Gastrocnemius medialis (tissue), 4 donors: ENCODE data around the gene MX1. TPM values are rescaled to one million over a fixed set of nuclear protein-coding genes. Genes with fewer than 3 reads are reported as not detected.
A peak's percentile ranks its signal among the peaks of the same experiment; 100 is the strongest.
"Not testable (repeated sequence)": the region's sequence is repeated elsewhere in the genome, so short reads cannot be mapped to it uniquely, and the experiment has no call there.

ENCODE experiments used
- ATAC-seq, 2 donors: fragments of 150-250 bp; one replicate each; pipeline ENCODE4 v1.9.1; 2016
- DNase-seq, 2 donors: peaks; one replicate each; pipeline ENCODE4 v3.0.0-alpha.2; 2019
- H3K27ac ChIP-seq, 4 donors: fragments of 200-600 bp; sonication (generic); 1 replicate in 1 of 4; 2 replicates in 3 of 4; pipeline ENCODE4 v1.5.1; 2016 to 2018; ENCODE audit warnings: mild to moderate bottlenecking in 2 of 4, moderate library complexity in 1 of 4
- H3K27me3 ChIP-seq, 3 donors: fragments of 200-600 bp; sonication (generic) in 2 of 3; 1 replicate in 1 of 3; 2 replicates in 2 of 3; pipeline versions ENCODE4 v1.5.1 to v1.6.0; 2016 to 2019; ENCODE audit warnings: mild to moderate bottlenecking in 1 of 3, moderate library complexity in 1 of 3
- H3K36me3 ChIP-seq, 2 donors: fragments of 200-600 bp; sonication (generic) in 1 of 2; one replicate each; pipeline ENCODE4 v1.5.1; 2017 to 2018
- H3K4me1 ChIP-seq, 2 donors: fragments of 200-600 bp; sonication (generic) in 1 of 2; one replicate each; pipeline ENCODE4 v1.5.1; 2016 to 2017; ENCODE audit warnings: mild to moderate bottlenecking in 2 of 2
- H3K4me3 ChIP-seq, 4 donors: fragments of 200-600 bp; sonication (generic) in 3 of 4; 1 replicate in 1 of 4; 2 replicates in 3 of 4; pipeline ENCODE4 v1.5.1; 2016 to 2019; ENCODE audit warnings: mild to moderate bottlenecking in 2 of 4
- H3K9me3 ChIP-seq, 3 donors: fragments of 200-600 bp; sonication (generic) in 2 of 3; 1 replicate in 1 of 3; 2 replicates in 2 of 3; pipeline ENCODE4 v1.5.1; 2016 to 2019
- POLR2A ChIP-seq, 2 donors: fragments of 450-650 bp; IDR thresholded peaks; one replicate each; pipeline ENCODE4 v1.6.1; 2017; ENCODE audit warnings: antibody characterized with exemption in 2 of 2, mild to moderate bottlenecking in 2 of 2, moderate library complexity in 2 of 2
- in situ Hi-C, 4 donors: fragments of 200-750 bp; cut with MboI; loops; one replicate each; pipeline versions ENCODE4 v1.15.0 to v1.8.0; 2017; ENCODE audit warnings: low sequenced_read_pairs in 4 of 4
- intact Hi-C: fragments of 100-400 bp; cut with DNase I; formaldehyde crosslinking; loops from one replicate; pipeline ENCODE4 v1.15.1; 2023; ENCODE audit warnings: low total_unique reads
- total RNA-seq, 4 donors: library from RNA; depleted of rRNA; stranded (reverse); fragments of >200 nt; gene quantifications; one replicate each; pipeline versions ENCODE4 v1.1.0 to v1.2.3, GENCODE V29; 2016
- TF ChIP-seq, protein P1 (sequence below), 5 experiments: fragments of 450-650 bp in 3 of 5; fragments of 200-600 bp in 2 of 5; sonication (generic) in 2 of 5; IDR thresholded peaks in 4 of 5; conservative IDR thresholded peaks in 1 of 5; 1 replicate in 4 of 5; 2 replicates in 1 of 5; pipeline ENCODE4 v1.5.1; 2016 to 2019; ENCODE audit warnings: antibody characterized with exemption in 5 of 5, mild to moderate bottlenecking in 3 of 5, moderate library complexity in 3 of 5

The MX1 gene
- total RNA-seq, 4 donors from 2014 or later: 2.5 to 10.0 (median 5.7) TPM

GRCh38 chr21:41422546-41423304 is 3.3 kb upstream of the MX1 start:
- intact Hi-C loops: no loop called here
- peak overlapping the region in 1 of 4 donors; percentile 20 for H3K27ac ChIP-seq
- DNase-seq: no peak
- no peaks in the 10 kb centered on the region for H3K9me3 ChIP-seq
- no peak for ATAC-seq
- peaks cover 2 to 9% (median 7%) of the 10 kb centered on the region in 3 donors for H3K27me3 ChIP-seq
- H3K4me3 ChIP-seq: no peak overlapping the region
- in situ Hi-C loops: no loop called here
- H3K36me3 ChIP-seq: no peaks in the 10 kb centered on the region
- H3K4me1 ChIP-seq: peaks cover 0 to 6% of the 10 kb centered on the region in 2 donors
- TF ChIP-seq, protein P1, sequence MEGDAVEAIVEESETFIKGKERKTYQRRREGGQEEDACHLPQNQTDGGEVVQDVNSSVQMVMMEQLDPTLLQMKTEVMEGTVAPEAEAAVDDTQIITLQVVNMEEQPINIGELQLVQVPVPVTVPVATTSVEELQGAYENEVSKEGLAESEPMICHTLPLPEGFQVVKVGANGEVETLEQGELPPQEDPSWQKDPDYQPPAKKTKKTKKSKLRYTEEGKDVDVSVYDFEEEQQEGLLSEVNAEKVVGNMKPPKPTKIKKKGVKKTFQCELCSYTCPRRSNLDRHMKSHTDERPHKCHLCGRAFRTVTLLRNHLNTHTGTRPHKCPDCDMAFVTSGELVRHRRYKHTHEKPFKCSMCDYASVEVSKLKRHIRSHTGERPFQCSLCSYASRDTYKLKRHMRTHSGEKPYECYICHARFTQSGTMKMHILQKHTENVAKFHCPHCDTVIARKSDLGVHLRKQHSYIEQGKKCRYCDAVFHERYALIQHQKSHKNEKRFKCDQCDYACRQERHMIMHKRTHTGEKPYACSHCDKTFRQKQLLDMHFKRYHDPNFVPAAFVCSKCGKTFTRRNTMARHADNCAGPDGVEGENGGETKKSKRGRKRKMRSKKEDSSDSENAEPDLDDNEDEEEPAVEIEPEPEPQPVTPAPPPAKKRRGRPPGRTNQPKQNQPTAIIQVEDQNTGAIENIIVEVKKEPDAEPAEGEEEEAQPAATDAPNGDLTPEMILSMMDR (IDR thresholded peaks at IDR 0.05 in 4 of 5, conservative IDR thresholded peaks at IDR 0.05 in 1 of 5): no peak

DNA sequence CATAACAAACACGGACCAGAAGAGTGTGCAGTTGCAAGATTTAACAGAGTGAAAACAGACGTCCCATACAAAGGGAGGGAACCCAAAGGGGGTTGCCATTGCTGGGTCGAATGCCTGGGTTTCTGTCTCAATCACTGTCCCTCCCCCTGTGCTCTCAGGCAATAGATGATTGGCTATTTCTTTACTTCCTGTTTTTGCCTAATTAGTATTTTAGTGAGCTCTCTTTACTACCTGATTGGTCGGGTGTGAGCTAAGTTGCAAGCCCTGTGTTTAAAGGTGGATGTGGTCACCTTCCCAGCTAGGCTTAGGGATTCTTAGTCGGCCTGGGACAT is 2.8 kb upstream of the MX1 start:
- DNase-seq, H3K27ac ChIP-seq, H3K4me3 ChIP-seq, in situ Hi-C loops, H3K36me3 ChIP-seq, H3K27me3 ChIP-seq, intact Hi-C loops, H3K4me1 ChIP-seq, H3K9me3 ChIP-seq, ATAC-seq: not testable (repeated sequence)

DNA sequence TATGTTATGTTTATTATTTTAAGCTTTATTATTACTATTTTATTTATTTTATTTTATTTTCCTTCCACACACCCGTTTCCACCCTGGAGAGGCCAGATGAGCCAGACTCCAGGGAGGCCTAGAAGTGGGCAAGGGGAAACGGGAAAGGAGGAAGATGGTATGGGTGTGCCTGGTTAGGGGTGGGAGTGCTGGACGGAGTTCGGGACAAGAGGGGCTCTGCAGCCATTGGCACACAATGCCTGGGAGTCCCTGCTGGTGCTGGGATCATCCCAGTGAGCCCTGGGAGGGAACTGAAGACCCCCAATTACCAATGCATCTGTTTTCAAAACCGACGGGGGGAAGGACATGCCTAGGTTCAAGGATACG is 468 bp upstream of the MX1 start:
- in situ Hi-C loops: no loop called here
- TF ChIP-seq, protein P1 (IDR thresholded peaks at IDR 0.05 in 4 of 5, conservative IDR thresholded peaks at IDR 0.05 in 1 of 5): no peak
- no peak for TF ChIP-seq POLR2A (IDR thresholded peaks at IDR 0.05)
- peaks cover 2 to 9% (median 7%) of the 10 kb centered on the region in 3 donors for H3K27me3 ChIP-seq
- peaks cover 0 to 6% of the 10 kb centered on the region in 2 donors for H3K4me1 ChIP-seq
- peak overlapping the region; percentile 56 to 76 (median 65) for H3K4me3 ChIP-seq
- no peaks in the 10 kb centered on the region for H3K36me3 ChIP-seq
- ATAC-seq (no peak), DNase-seq (no peak)
- intact Hi-C loops: loop anchor here (5.0 kb wide), 1 partner anchor 63 kb away; the partner anchor contains the start of gene MX2
- peak overlapping the region; percentile 16 to 76 (median 70) for H3K27ac ChIP-seq
- H3K9me3 ChIP-seq: no peaks in the 10 kb centered on the region

- peaks cover 2 to 9% (median 7%) of the 10 kb centered on the region in 3 donors for H3K27me3 ChIP-seq
- in situ Hi-C loops: no loop called here
- H3K4me1 ChIP-seq: peaks cover 0 to 6% of the 10 kb centered on the region in 2 donors
- no peaks in the 10 kb centered on the region for H3K36me3 ChIP-seq
- no peaks in the 10 kb centered on the region for H3K9me3 ChIP-seq
- peak overlapping the region; percentile 56 to 76 (median 65) for H3K4me3 ChIP-seq
- TF ChIP-seq, protein P1 (IDR thresholded peaks at IDR 0.05 in 4 of 5, conservative IDR thresholded peaks at IDR 0.05 in 1 of 5): no peak
- TF ChIP-seq POLR2A (IDR thresholded peaks at IDR 0.05): no peak
- ATAC-seq: no peak
- H3K27ac ChIP-seq: peak overlapping the region; percentile 16 to 76 (median 70)
- no peak for DNase-seq
- intact Hi-C loops: loop anchor here (5.0 kb wide), 1 partner anchor 65 kb away; the partner anchor contains the start of gene MX2
Measured at GRCh38 chr21:41426676-41427404, 801 bp downstream of the MX1 start.

- Histone ChIP-seq H3K4me1 (peaks cover 0 to 6% of the 10 kb centered on the region in 2 donors), H3K27ac (no peak overlapping the region), H3K27me3 (peaks cover 2 to 9% (median 7%) of the 10 kb centered on the region in 3 donors), H3K9me3 (no peaks in the 10 kb centered on the region), H3K36me3 (no peaks in the 10 kb centered on the region), H3K4me3 (peak overlapping the region in 1 of 4 donors; percentile 67)
- intact Hi-C loops: loop anchor here (5.0 kb wide), 1 partner anchor 65 kb away; the partner anchor contains the start of gene MX2
- in situ Hi-C loops: no loop called here
- TF ChIP-seq, protein P1 (IDR thresholded peaks at IDR 0.05 in 4 of 5, conservative IDR thresholded peaks at IDR 0.05 in 1 of 5): no peak
- TF ChIP-seq POLR2A (IDR thresholded peaks at IDR 0.05): no peak
- DNase-seq (no peak), ATAC-seq (no peak)
Measured at GRCh38 chr21:41427556-41427955, 1.5 kb downstream of the MX1 start.
